ENCODE measurements around the gene CHTF8. TPM values are rescaled to one million over a fixed set of nuclear protein-coding genes. Genes with fewer than 3 reads are reported as not detected.

Gene CHTF8
- total and polyA plus RNA-seq, 10 of the 15 experiments (the other 5 are each of a cell fraction or from before 2014, with no cell fraction given): 18.5 to 159 (median 102) TPM

DNA sequence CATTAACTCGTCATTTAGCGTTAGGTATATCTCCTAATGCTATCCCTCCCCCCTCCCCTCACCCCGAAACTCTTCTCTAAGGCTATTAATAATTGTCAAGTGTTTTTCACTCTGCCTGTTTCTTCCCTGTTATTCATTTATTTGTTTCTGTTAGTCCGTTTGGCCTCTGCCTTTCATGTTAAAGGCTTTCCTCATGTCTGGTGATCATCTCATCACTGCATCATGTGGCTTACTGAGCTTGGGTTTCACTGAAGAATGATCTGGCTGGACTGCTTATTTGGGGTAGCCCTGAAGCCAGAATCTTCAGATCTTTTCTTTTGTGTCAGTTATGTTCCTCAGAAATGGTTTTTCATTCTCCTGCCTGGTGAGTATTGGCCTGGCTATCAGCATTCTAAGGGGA, 9.5 kb upstream of the CHTF8 start (continued):
- TF ChIP-seq, protein P1, sequence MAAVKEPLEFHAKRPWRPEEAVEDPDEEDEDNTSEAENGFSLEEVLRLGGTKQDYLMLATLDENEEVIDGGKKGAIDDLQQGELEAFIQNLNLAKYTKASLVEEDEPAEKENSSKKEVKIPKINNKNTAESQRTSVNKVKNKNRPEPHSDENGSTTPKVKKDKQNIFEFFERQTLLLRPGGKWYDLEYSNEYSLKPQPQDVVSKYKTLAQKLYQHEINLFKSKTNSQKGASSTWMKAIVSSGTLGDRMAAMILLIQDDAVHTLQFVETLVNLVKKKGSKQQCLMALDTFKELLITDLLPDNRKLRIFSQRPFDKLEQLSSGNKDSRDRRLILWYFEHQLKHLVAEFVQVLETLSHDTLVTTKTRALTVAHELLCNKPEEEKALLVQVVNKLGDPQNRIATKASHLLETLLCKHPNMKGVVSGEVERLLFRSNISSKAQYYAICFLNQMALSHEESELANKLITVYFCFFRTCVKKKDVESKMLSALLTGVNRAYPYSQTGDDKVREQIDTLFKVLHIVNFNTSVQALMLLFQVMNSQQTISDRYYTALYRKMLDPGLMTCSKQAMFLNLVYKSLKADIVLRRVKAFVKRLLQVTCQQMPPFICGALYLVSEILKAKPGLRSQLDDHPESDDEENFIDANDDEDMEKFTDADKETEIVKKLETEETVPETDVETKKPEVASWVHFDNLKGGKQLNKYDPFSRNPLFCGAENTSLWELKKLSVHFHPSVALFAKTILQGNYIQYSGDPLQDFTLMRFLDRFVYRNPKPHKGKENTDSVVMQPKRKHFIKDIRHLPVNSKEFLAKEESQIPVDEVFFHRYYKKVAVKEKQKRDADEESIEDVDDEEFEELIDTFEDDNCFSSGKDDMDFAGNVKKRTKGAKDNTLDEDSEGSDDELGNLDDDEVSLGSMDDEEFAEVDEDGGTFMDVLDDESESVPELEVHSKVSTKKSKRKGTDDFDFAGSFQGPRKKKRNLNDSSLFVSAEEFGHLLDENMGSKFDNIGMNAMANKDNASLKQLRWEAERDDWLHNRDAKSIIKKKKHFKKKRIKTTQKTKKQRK (IDR thresholded peaks at IDR 0.05; ENCODE audit: low read depth, low read length): no peak
- TF ChIP-seq STAT1 (conservative IDR thresholded peaks at IDR 0.05) (no peak), RCOR1 (conservative IDR thresholded peaks at IDR 0.05; ENCODE audit: low read depth, low read length) (no peak), FOXK2 (IDR thresholded peaks at IDR 0.05) (no peak), GATAD2B (conservative IDR thresholded peaks at IDR 0.05; ENCODE audit: low read depth) (no peak), ZBED1 (IDR thresholded peaks at IDR 0.05; ENCODE audit: borderline replicate concordance) (no peak), EP300 (IDR thresholded peaks at IDR 0.05; ENCODE audit: borderline replicate concordance in 1 of 2, control insufficient read depth in 1 of 2, low read depth in 2 of 2, low read length in 2 of 2) (no peak)
- TF ChIP-seq, protein P2, sequence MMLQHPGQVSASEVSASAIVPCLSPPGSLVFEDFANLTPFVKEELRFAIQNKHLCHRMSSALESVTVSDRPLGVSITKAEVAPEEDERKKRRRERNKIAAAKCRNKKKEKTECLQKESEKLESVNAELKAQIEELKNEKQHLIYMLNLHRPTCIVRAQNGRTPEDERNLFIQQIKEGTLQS (IDR thresholded peaks at IDR 0.05; ENCODE audit: borderline replicate concordance, extremely low read depth, low read depth, low read length): no peak

DNA sequence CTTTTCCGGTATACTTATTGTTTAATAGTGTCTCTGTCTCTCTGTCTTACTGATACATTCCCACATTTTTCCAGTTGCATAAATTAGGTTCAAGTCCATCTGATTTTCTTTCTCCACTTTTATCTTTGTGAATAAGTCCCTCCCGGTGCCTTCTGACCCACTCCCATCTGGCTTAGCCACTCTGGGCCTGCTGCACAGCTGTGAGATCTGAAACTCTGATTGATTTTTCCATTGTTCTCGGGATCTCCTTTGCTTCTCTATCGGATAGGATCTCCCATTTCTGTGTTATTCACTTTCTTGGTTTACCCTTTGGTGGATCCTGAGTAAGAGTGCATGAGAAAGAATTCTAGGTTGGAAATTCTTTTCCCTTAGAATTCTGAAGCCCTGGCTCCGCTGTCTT, 8.6 kb upstream of the CHTF8 start:
- no peak for ATAC-seq
- Histone ChIP-seq H3K4me1 (ENCODE audit: control insufficient read depth, insufficient read depth, low read length) (no peaks in the 10 kb centered on the region), H3K4me2 (ENCODE audit: control insufficient read depth, insufficient read depth) (no peak overlapping the region), H4K20me1 (ENCODE audit: control insufficient read depth, insufficient read depth) (no peaks in the 10 kb centered on the region), H3K4me3 (no peak overlapping the region), H2AFZ (ENCODE audit: control insufficient read depth, low read depth, low read length) (no peak overlapping the region), H3K27ac (ENCODE audit: control insufficient read depth, insufficient read depth) (no peak overlapping the region), H3K79me2 (ENCODE audit: control insufficient read depth, insufficient read depth, low read length) (peaks cover 12% of the 10 kb centered on the region), H3K9ac (ENCODE audit: control insufficient read depth, insufficient read depth, low read length) (no peak overlapping the region), H3K36me3 (ENCODE audit: control insufficient read depth in 2 of 2, insufficient read depth in 2 of 2, low read length in 1 of 2) (peaks cover 20 to 31% of the 10 kb centered on the region in 2 experiments), H3K27me3 (replicated peaks in 1 of 2; ENCODE audit: control insufficient read depth in 2 of 2, insufficient read depth in 2 of 2, low read length in 1 of 2) (no peaks in the 10 kb centered on the region), H3K9me3 (replicated peaks; ENCODE audit: control insufficient read depth, insufficient read depth, low read length) (no peaks in the 10 kb centered on the region)
- no TSS peak for BruUV-seq (replicated peaks)
- WGBS (ENCODE audit: insufficient coverage, insufficient replicate concordance, low lambda C conversion rate, missing lambda C conversion rate): 98% methylated on average over 5 of the region's 5 CpGs
- ChIA-PET RAD21 (ENCODE audit: unreplicated experiment) (no interaction called here), CTCF (interaction anchor here (1.1 to 2.7 kb wide), 3 partner anchors 9 to 28 kb away, joined by 3 to 14 read pairs (median 4); no protein-coding TSS in a partner anchor), POLR2A (no interaction called here), SMC1A (ENCODE audit: uncharacterized antibody, unreplicated experiment) (interaction anchor here (0.6 kb wide), 1 partner anchor 8 kb away, joined by 3 read pairs; the partner anchor contains the start of gene UTP4)
- DNase-seq (ENCODE audit: low read depth, low spot score): no peak
- in situ Hi-C loops (cut with MboI): no loop called here
- intact Hi-C loops (cut with micrococcal nuclease; ENCODE audit: unreplicated experiment): no loop called here
- FAIRE-seq: no peak
- TF ChIP-seq SPI1 (IDR thresholded peaks at IDR 0.05; ENCODE audit: borderline replicate concordance, insufficient read depth, low read depth, low read length) (no peak), YBX1 (IDR thresholded peaks at IDR 0.05) (no peak), SMAD5 (IDR thresholded peaks at IDR 0.05; ENCODE audit: low read depth) (no peak), ZNF24 (IDR thresholded peaks at IDR 0.05) (no peak), CREB1 (IDR thresholded peaks at IDR 0.05; ENCODE audit: low read depth) (no peak), GATAD2B (conservative IDR thresholded peaks at IDR 0.05; ENCODE audit: low read depth) (no peak), ETV6 (conservative IDR thresholded peaks at IDR 0.05 in 1 of 2, IDR thresholded peaks at IDR 0.05 in 1 of 2; ENCODE audit: borderline replicate concordance in 1 of 2, low read depth in 1 of 2) (no peak), PAX5 (IDR thresholded peaks at IDR 0.05; ENCODE audit: borderline replicate concordance, low read depth, low read length) (no peak), MXI1 (IDR thresholded peaks at IDR 0.05; ENCODE audit: low read depth, low read length) (no peak), CBFB (IDR thresholded peaks at IDR 0.05; ENCODE audit: low read depth) (no peak), NBN (IDR thresholded peaks at IDR 0.05) (no peak)
- TF ChIP-seq, protein P3, sequence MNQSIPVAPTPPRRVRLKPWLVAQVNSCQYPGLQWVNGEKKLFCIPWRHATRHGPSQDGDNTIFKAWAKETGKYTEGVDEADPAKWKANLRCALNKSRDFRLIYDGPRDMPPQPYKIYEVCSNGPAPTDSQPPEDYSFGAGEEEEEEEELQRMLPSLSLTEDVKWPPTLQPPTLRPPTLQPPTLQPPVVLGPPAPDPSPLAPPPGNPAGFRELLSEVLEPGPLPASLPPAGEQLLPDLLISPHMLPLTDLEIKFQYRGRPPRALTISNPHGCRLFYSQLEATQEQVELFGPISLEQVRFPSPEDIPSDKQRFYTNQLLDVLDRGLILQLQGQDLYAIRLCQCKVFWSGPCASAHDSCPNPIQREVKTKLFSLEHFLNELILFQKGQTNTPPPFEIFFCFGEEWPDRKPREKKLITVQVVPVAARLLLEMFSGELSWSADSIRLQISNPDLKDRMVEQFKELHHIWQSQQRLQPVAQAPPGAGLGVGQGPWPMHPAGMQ (IDR thresholded peaks at IDR 0.05; ENCODE audit: borderline replicate concordance): no peak
- TF ChIP-seq, protein P4, sequence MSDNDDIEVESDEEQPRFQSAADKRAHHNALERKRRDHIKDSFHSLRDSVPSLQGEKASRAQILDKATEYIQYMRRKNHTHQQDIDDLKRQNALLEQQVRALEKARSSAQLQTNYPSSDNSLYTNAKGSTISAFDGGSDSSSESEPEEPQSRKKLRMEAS (IDR thresholded peaks at IDR 0.05; ENCODE audit: low read depth, low read length): no peak

Measured in GM12878 (cell line).